Activated CD8-positive, alpha-beta memory T cell treated with anti-CD3 and anti-CD28 coated beads for 24 hours (primary cell): ENCODE measurements around the gene NABP1.

Source experiments
- DNase-seq: peaks from one replicate; pipeline ENCODE4 v3.0.0-alpha.2; 2020

The NABP1 gene

GRCh38 chr2:191686066-191686465 is 8.1 kb downstream of the NABP1 start:
- DNase-seq = no peak

- DNase-seq = no peak
Observed at GRCh38 chr2:191686729-191687128, 8.8 kb downstream of the NABP1 start.

GRCh38 chr2:191687867-191688266 is 9.9 kb downstream of the NABP1 start:
- DNase-seq = no peak

GRCh38 chr2:191688934-191689695 is 11.2 kb downstream of the NABP1 start:
- no peak for DNase-seq

GRCh38 chr2:191690327-191690726 is 12.4 kb downstream of the NABP1 start:
- DNase-seq = no peak

- no peak for DNase-seq
Observed at GRCh38 chr2:191691016-191691735, 13.2 kb downstream of the NABP1 start.

GRCh38 chr2:191691898-191692297 is 14.0 kb downstream of the NABP1 start:
- no peak for DNase-seq

GRCh38 chr2:191692502-191693115 is 14.7 kb downstream of the NABP1 start:
- no peak for DNase-seq

- DNase-seq = no peak
Observed at GRCh38 chr2:191693166-191693565, 15.2 kb downstream of the NABP1 start.

- DNase-seq = no peak
Observed at GRCh38 chr2:191693778-191694177, 15.8 kb downstream of the NABP1 start.

- no peak for DNase-seq
Observed at GRCh38 chr2:191696001-191696400, 18.1 kb downstream of the NABP1 start.

- DNase-seq = no peak
Observed at GRCh38 chr2:191696966-191697365, 19.0 kb downstream of the NABP1 start.

- DNase-seq = no peak
Observed at GRCh38 chr2:191697870-191698269, 19.9 kb downstream of the NABP1 start.

- no peak for DNase-seq
Observed at GRCh38 chr2:191699341-191699945, 21.5 kb downstream of the NABP1 start.

- DNase-seq = no peak
Observed at GRCh38 chr2:191701029-191701428, 23.1 kb downstream of the NABP1 start.

- no peak for DNase-seq
Observed at GRCh38 chr2:191701696-191702095, 23.8 kb downstream of the NABP1 start.

GRCh38 chr2:191703079-191703725 is 25.3 kb downstream of the NABP1 start:
- no peak for DNase-seq

- no peak for DNase-seq
Observed at GRCh38 chr2:191705084-191705483, 27.1 kb downstream of the NABP1 start.

GRCh38 chr2:191705701-191706100 is 27.8 kb downstream of the NABP1 start:
- no peak for DNase-seq

GRCh38 chr2:191706791-191707190 is 28.9 kb downstream of the NABP1 start:
- no peak for DNase-seq

- DNase-seq = no peak
Observed at GRCh38 chr2:191707542-191707941, 29.6 kb downstream of the NABP1 start.

GRCh38 chr2:191710411-191710900 is 32.5 kb downstream of the NABP1 start:
- no peak for DNase-seq

GRCh38 chr2:191711621-191712020 is 33.7 kb downstream of the NABP1 start:
- no peak for DNase-seq
